BLaER1 (cell line): ENCODE measurements around the gene UBE2V1.
A peak's percentile ranks its signal among the peaks of the same experiment; 100 is the strongest.

ENCODE experiments used
- H3K27ac ChIP-seq: shearing (Covaris generic); formaldehyde crosslinking; 2 replicates; pipeline ENCODE4 v1.8.1; 2022
- H3K27me3 ChIP-seq: shearing (Covaris generic); formaldehyde crosslinking; 2 replicates; pipeline ENCODE4 v1.8.1; 2022
- H3K36me3 ChIP-seq: shearing (Covaris generic); formaldehyde crosslinking; 2 replicates; pipeline ENCODE4 v1.8.1; 2022
- H3K4me1 ChIP-seq: shearing (Covaris generic); formaldehyde crosslinking; 2 replicates; pipeline ENCODE4 v1.8.1; 2022
- H3K4me2 ChIP-seq: shearing (Covaris generic); formaldehyde crosslinking; 2 replicates; pipeline ENCODE4 v1.8.1; 2022
- H3K4me3 ChIP-seq: shearing (Covaris generic); formaldehyde crosslinking; 2 replicates; pipeline ENCODE4 v1.8.1; 2022
- H3K9ac ChIP-seq: shearing (Covaris generic); formaldehyde crosslinking; 2 replicates; pipeline ENCODE4 v1.8.1; 2022
- H3K9me3 ChIP-seq: shearing (Covaris generic); formaldehyde crosslinking; 2 replicates; pipeline ENCODE4 v1.8.1; 2022
- H4K20me1 ChIP-seq: shearing (Covaris generic); formaldehyde crosslinking; 2 replicates; pipeline ENCODE4 v1.8.1; 2022
- Cebpa-rat ChIP-seq: shearing (Covaris generic); IDR thresholded peaks from 2 replicates; pipeline ENCODE4 v1.8.1; 2022

The UBE2V1 gene

GRCh38 chr20:50146732-50147662 lies 34.0 kb upstream of the UBE2V1 start:
- TF ChIP-seq Cebpa-rat: no peak

GRCh38 chr20:50146214-50146613 lies 33.3 kb upstream of the UBE2V1 start:
- Histone ChIP-seq H3K27ac (peak overlapping the region; percentile 90), H3K4me3 (no peak overlapping the region)

More at GRCh38 chr20:50146732-50147662, 34.0 kb upstream of the UBE2V1 start:
- Histone ChIP-seq H3K27ac (peak overlapping the region; percentile 90), H3K36me3 (peaks cover 63% of the 10 kb centered on the region), H3K4me1 (peaks cover 54% of the 10 kb centered on the region), H3K9ac (peak overlapping the region; percentile 78), H3K4me2 (peak overlapping the region; percentile 82), H3K27me3 (no peaks in the 10 kb centered on the region), H3K4me3 (peak overlapping the region; percentile 50), H4K20me1 (peaks cover 55% of the 10 kb centered on the region), H3K9me3 (no peaks in the 10 kb centered on the region)

GRCh38 chr20:50145566-50145965 lies 32.6 kb upstream of the UBE2V1 start:
- Histone ChIP-seq H3K4me2 (peak overlapping the region; percentile 82), H3K27me3 (no peaks in the 10 kb centered on the region), H3K4me1 (peaks cover 39% of the 10 kb centered on the region), H3K36me3 (peaks cover 68% of the 10 kb centered on the region), H3K9ac (no peak overlapping the region), H3K9me3 (no peaks in the 10 kb centered on the region), H4K20me1 (peaks cover 55% of the 10 kb centered on the region), H3K4me3 (no peak overlapping the region), H3K27ac (peak overlapping the region; percentile 90)
- no peak for TF ChIP-seq Cebpa-rat

More at GRCh38 chr20:50146214-50146613, 33.3 kb upstream of the UBE2V1 start:
- H3K4me2 ChIP-seq: peak overlapping the region; percentile 82
- peaks cover 46% of the 10 kb centered on the region for H3K4me1 ChIP-seq
- no peaks in the 10 kb centered on the region for H3K27me3 ChIP-seq
- no peak for TF ChIP-seq Cebpa-rat
- H3K9me3 ChIP-seq: no peaks in the 10 kb centered on the region
- peak overlapping the region; percentile 78 for H3K9ac ChIP-seq
- H4K20me1 ChIP-seq: peaks cover 55% of the 10 kb centered on the region
- peaks cover 68% of the 10 kb centered on the region for H3K36me3 ChIP-seq

- peaks cover 71% of the 10 kb centered on the region for H3K36me3 ChIP-seq
- TF ChIP-seq Cebpa-rat: no peak
- H3K4me3 ChIP-seq: no peak overlapping the region
- H3K27me3 ChIP-seq: no peaks in the 10 kb centered on the region
- no peak overlapping the region for H3K9ac ChIP-seq
- no peak overlapping the region for H3K4me2 ChIP-seq
- no peaks in the 10 kb centered on the region for H3K9me3 ChIP-seq
- peaks cover 57% of the 10 kb centered on the region for H4K20me1 ChIP-seq
- H3K27ac ChIP-seq: no peak overlapping the region
- peaks cover 33% of the 10 kb centered on the region for H3K4me1 ChIP-seq
Observed at GRCh38 chr20:50144362-50144761, 31.4 kb upstream of the UBE2V1 start.

- peaks cover 72% of the 10 kb centered on the region for H3K36me3 ChIP-seq
- no peaks in the 10 kb centered on the region for H3K27me3 ChIP-seq
- no peak for TF ChIP-seq Cebpa-rat
- H3K9me3 ChIP-seq: no peaks in the 10 kb centered on the region
- H3K9ac ChIP-seq: no peak overlapping the region
- H3K27ac ChIP-seq: no peak overlapping the region
- H3K4me3 ChIP-seq: no peak overlapping the region
- H3K4me2 ChIP-seq: no peak overlapping the region
- H3K4me1 ChIP-seq: peaks cover 32% of the 10 kb centered on the region
- H4K20me1 ChIP-seq: peaks cover 58% of the 10 kb centered on the region
Observed at GRCh38 chr20:50142812-50143211, 29.9 kb upstream of the UBE2V1 start.

GRCh38 chr20:50141811-50142561 lies 29.0 kb upstream of the UBE2V1 start:
- no peaks in the 10 kb centered on the region for H3K27me3 ChIP-seq
- H3K4me2 ChIP-seq: no peak overlapping the region
- TF ChIP-seq Cebpa-rat: no peak
- no peak overlapping the region for H3K4me3 ChIP-seq
- peaks cover 24% of the 10 kb centered on the region for H3K4me1 ChIP-seq
- no peak overlapping the region for H3K9ac ChIP-seq
- no peaks in the 10 kb centered on the region for H3K9me3 ChIP-seq
- peaks cover 66% of the 10 kb centered on the region for H4K20me1 ChIP-seq
- H3K27ac ChIP-seq: no peak overlapping the region
- peaks cover 80% of the 10 kb centered on the region for H3K36me3 ChIP-seq

- peaks cover 15% of the 10 kb centered on the region for H3K4me1 ChIP-seq
- H4K20me1 ChIP-seq: peaks cover 74% of the 10 kb centered on the region
- no peak overlapping the region for H3K27ac ChIP-seq
- H3K4me3 ChIP-seq: no peak overlapping the region
- no peaks in the 10 kb centered on the region for H3K27me3 ChIP-seq
- no peak for TF ChIP-seq Cebpa-rat
- no peaks in the 10 kb centered on the region for H3K9me3 ChIP-seq
- H3K36me3 ChIP-seq: peaks cover 88% of the 10 kb centered on the region
- no peak overlapping the region for H3K4me2 ChIP-seq
- H3K9ac ChIP-seq: no peak overlapping the region
Observed at GRCh38 chr20:50141018-50141675, 28.2 kb upstream of the UBE2V1 start.

GRCh38 chr20:50140339-50140859 lies 27.4 kb upstream of the UBE2V1 start:
- peaks cover 8% of the 10 kb centered on the region; the same call in 1 of the 2 replicates for H3K4me1 ChIP-seq
- no peaks in the 10 kb centered on the region for H3K9me3 ChIP-seq
- peaks cover 90% of the 10 kb centered on the region for H3K36me3 ChIP-seq
- no peak for TF ChIP-seq Cebpa-rat
- no peak overlapping the region for H3K4me2 ChIP-seq
- H4K20me1 ChIP-seq: peaks cover 72% of the 10 kb centered on the region
- no peak overlapping the region for H3K27ac ChIP-seq
- no peak overlapping the region for H3K4me3 ChIP-seq
- no peak overlapping the region for H3K9ac ChIP-seq
- no peaks in the 10 kb centered on the region for H3K27me3 ChIP-seq
